ENCODE data around the gene ITGA2B.

DNA sequence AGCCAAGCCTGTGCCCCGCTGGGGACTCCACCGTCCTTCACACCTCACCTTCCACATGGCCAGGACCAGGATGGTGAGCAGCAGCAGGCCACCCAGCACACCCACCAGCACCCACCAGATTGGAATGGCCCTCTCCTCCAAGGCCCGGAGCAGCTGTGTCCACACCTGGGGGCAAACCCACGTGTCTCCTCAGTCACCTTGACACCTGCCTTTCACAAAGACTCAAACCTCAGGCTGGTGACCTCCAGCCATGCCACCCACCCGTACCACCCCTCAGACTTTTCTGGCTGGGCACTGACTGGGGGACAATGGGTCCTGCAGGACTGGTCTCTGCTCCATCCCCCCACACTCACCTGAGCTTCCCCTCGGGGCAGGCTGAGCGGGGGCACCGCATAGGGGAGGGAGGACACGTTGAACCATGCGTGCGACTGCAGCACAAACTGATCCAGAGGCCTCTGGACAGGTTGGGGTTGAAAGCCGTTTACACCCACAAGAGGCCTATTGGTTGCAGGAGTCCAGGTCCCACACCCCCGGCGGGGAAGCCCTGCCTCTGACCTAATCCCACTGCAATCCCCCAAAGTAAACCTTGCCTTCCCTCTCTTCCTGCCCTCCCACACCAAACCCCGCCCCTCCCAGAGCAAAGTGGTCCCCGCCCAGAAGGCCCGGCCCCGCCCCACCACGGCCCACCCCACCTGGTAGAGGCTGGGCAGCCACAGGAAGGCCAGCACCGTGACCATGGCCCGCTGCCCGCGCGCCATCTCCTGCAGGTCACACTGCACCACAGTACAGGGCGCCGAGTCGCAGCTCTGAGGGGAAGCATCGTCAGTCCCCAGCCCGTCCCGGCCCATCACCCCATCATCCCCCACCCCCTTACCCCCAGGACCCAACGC is 14.9 kb downstream of the ITGA2B start:
- no peak for TF ChIP-seq CTCF (conservative IDR thresholded peaks at IDR 0.05; ENCODE audit: low read depth, low read length)
- no peak for TF ChIP-seq EZH2 (IDR thresholded peaks at IDR 0.05; ENCODE audit: borderline replicate concordance, low read depth, low read length, poor library complexity, severe bottlenecking)

Data from A673 (cell line).